GM19372 (cell line): Measurements from ENCODE around the gene TMEM26.

Experiments used
- ATAC-seq: cut with Tn5 transposase; IDR thresholded peaks from one replicate; pipeline ENCODE4 v1.9.1; 2021; ENCODE audit warnings: mild to moderate bottlenecking, low read depth, moderate library complexity; ENCODE audit not compliant: unreplicated experiment

The TMEM26 gene

GRCh38 chr10:61463035-61463909, 10.1 kb upstream of the TMEM26 start:
- no peak for ATAC-seq

GRCh38 chr10:61460835-61461234, 7.7 kb upstream of the TMEM26 start:
- ATAC-seq: no peak

GRCh38 chr10:61458031-61458430, 4.8 kb upstream of the TMEM26 start:
- ATAC-seq: no peak

- no peak for ATAC-seq
Measured at GRCh38 chr10:61456095-61456789, 3.1 kb upstream of the TMEM26 start.

- no peak for ATAC-seq
Measured at GRCh38 chr10:61455656-61456055, 2.5 kb upstream of the TMEM26 start.

GRCh38 chr10:61454541-61454940, 1.4 kb upstream of the TMEM26 start:
- ATAC-seq: no peak

GRCh38 chr10:61452151-61452651, 980 bp downstream of the TMEM26 start:
- no peak for ATAC-seq

GRCh38 chr10:61451357-61451756, 1.8 kb downstream of the TMEM26 start:
- no peak for ATAC-seq

GRCh38 chr10:61448841-61449600, 4.2 kb downstream of the TMEM26 start:
- no peak for ATAC-seq

- ATAC-seq: no peak
Measured at GRCh38 chr10:61448091-61448490, 5.1 kb downstream of the TMEM26 start.

GRCh38 chr10:61439058-61439609, 14.0 kb downstream of the TMEM26 start:
- ATAC-seq: no peak

GRCh38 chr10:61438141-61438988, 14.8 kb downstream of the TMEM26 start:
- no peak for ATAC-seq

GRCh38 chr10:61423178-61423577, 30.0 kb downstream of the TMEM26 start:
- no peak for ATAC-seq

GRCh38 chr10:61417661-61418060, 35.5 kb downstream of the TMEM26 start:
- no peak for ATAC-seq

- ATAC-seq: no peak
Measured at GRCh38 chr10:61415824-61416223, 37.4 kb downstream of the TMEM26 start.

- no peak for ATAC-seq
Measured at GRCh38 chr10:61411706-61412105, 41.5 kb downstream of the TMEM26 start.

GRCh38 chr10:61410353-61411070, 42.7 kb downstream of the TMEM26 start:
- no peak for ATAC-seq

- no peak for ATAC-seq
Measured at GRCh38 chr10:61409157-61409556, 44.0 kb downstream of the TMEM26 start.

GRCh38 chr10:61408105-61408504, 45.1 kb downstream of the TMEM26 start:
- ATAC-seq: no peak
